Posterior cingulate gyrus (tissue), 11 donors: Measurements from ENCODE around the gene CSNK1G2.
"Not testable (repeated sequence)": the region's sequence is repeated elsewhere in the genome, so short reads cannot be mapped to it uniquely, and the experiment has no call there.

Source experiments
- DNase-seq, 10 donors: peaks; one replicate each; pipeline versions ENCODE4 v3.0.0 to v3.0.0-alpha.2; 2020 to 2021; ENCODE audit warnings: mixed read lengths in 3 of 10
- intact Hi-C: fragments of 100-400 bp; cut with DNase I; formaldehyde crosslinking; loops from one replicate; pipeline ENCODE4 v1.15.1; 2023

CSNK1G2 gene

GRCh38 chr19:1985588-1986356 is 44.8 kb downstream of the CSNK1G2 start:
- intact Hi-C loops: no loop called here
- no peak for DNase-seq

GRCh38 chr19:1986357-1987162 is 45.6 kb downstream of the CSNK1G2 start:
- intact Hi-C loops: no loop called here
- DNase-seq: no peak

GRCh38 chr19:1987197-1988187 is 46.5 kb downstream of the CSNK1G2 start:
- DNase-seq: no peak
- intact Hi-C loops: no loop called here

DNA sequence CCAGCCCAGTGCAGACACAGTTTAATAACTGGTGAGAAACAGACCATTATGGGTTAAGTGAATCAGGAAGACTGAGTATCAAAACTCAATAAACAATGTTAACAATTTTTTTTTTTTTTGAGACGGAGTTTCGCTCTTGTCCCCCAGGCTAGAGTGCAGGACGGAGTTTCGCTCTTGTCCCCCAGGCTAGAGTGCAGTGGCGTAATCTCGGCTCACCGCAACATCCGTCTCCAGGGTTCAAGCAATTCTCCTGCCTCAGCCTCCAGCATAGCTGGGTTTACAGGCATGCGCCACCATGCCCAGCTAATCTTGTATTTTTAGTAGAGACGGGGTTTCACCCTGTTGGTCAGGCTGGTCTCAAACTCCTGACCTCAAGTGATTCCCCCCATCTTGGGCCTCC is 47.5 kb downstream of the CSNK1G2 start:
- intact Hi-C loops, DNase-seq: not testable (repeated sequence)

GRCh38 chr19:1989513-1990229 is 48.7 kb downstream of the CSNK1G2 start:
- no peak for DNase-seq
- intact Hi-C loops: no loop called here

DNA sequence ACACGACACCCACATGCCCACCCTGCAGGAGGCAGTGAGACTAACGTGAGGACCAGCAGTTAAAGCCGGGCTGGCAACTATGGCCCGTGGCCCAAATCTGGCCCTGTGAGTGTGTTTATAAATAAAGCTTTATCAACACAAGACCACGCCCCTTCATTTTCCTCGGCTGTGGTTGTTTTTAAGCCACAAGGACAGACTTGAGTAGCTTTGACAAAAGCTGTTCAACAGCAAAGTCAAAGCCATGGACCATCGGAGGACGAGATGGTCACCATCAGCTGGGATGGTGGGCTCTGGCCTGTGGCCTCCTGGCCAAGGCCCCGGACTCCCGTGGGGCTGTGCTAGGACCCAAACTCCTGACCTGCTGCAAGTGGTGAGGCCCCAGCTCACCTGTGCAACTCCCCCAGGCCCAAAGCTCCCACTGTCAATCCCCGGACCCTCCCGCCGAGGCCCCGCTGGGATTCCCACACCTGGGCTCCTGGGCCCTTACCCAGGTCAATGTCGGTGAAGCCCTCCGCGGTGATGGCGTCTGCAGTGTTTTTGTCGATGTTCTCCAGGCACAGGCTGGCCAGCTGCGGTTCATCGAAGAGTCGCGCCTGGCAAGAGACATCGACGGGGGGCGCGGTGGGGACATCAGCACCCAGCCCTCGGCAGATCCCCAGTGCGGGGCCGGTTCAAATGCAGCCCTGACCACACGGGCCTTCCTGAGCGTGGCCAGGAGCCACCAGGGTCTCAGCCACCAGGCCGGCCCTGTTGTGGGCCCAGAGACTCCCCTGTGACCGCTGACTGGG is 49.5 kb downstream of the CSNK1G2 start:
- intact Hi-C loops: no loop called here
- no peak for DNase-seq

- DNase-seq: no peak
- intact Hi-C loops: no loop called here
Observed at GRCh38 chr19:1991018-1991913, 50.3 kb downstream of the CSNK1G2 start.

GRCh38 chr19:1992759-1993260 is 51.8 kb downstream of the CSNK1G2 start:
- intact Hi-C loops: no loop called here
- DNase-seq: no peak

- intact Hi-C loops: no loop called here
- no peak for DNase-seq
Observed at GRCh38 chr19:1997353-1998233, 56.6 kb downstream of the CSNK1G2 start.

GRCh38 chr19:1998712-1999708 is 58.0 kb downstream of the CSNK1G2 start:
- intact Hi-C loops: no loop called here
- DNase-seq: no peak

GRCh38 chr19:1999856-2000515 is 59.0 kb downstream of the CSNK1G2 start:
- no peak for DNase-seq

DNA sequence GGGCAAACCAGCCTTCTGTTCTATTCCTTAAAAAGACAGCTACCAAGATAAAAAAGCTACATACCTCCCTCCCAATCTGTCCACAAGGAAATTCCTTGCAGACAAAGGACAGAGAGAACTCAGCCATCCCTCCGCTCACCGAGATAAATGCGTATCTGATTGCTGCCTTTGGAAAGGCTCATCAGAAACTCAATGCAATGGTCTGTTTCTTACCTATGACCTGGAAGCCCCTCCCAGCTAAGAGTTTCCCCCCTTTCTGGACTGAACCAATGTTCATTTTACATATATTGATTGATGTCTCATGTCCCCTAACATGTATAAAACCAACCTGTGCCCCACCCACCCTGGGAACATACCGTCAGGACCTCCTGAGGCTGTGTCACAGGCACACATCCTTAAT is 62.9 kb downstream of the CSNK1G2 start:
- no peak for DNase-seq
- intact Hi-C loops: no loop called here

More at GRCh38 chr19:1999856-2000515, 59.0 kb downstream of the CSNK1G2 start:
- intact Hi-C loops: no loop called here

- intact Hi-C loops: no loop called here
- no peak for DNase-seq
Observed at GRCh38 chr19:2010135-2010668, 69.2 kb downstream of the CSNK1G2 start.

- intact Hi-C loops: no loop called here
Observed at GRCh38 chr19:2011169-2011568, 70.2 kb downstream of the CSNK1G2 start.

More at GRCh38 chr19:2011169-2011568, 70.2 kb downstream of the CSNK1G2 start:
- DNase-seq: no peak
